ENCODE measurements around the gene FAM83C. TPM values are rescaled to one million over a fixed set of nuclear protein-coding genes. Genes with fewer than 3 reads are reported as not detected.

Gene FAM83C
- total RNA-seq, 1 experiment from 2014 or later, result not detected

DNA sequence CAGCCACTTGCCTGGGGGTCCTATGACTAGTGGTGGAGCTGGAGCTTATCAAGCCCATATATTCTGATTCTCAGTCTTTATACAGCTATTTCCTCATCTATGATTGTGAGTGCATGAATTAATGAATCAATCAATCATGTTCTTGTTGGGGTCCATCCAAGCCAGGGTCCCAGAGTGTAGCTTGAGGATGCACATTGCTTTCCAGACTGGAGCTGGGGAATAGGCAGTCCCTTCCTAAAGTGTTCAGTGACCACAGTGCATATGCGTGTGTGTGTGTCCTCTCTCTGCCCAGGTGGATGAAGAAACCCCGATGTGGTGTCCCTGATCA is 40.6 kb downstream of the FAM83C start:
- no peak overlapping the region for H2AFZ ChIP-seq (ENCODE audit: low read depth, low read length, poor library complexity, severe bottlenecking)
- H3K4me1 ChIP-seq (ENCODE audit: control insufficient read depth in 1 of 2, insufficient read depth in 2 of 2, low read length in 2 of 2), result peaks cover 0 to 3% of the 10 kb centered on the region in 2 experiments; a peak in 1 of 4 replicates
- intact Hi-C loops (cut with micrococcal nuclease), result no loop called here
- no peaks in the 10 kb centered on the region for H3K36me3 ChIP-seq (ENCODE audit: control insufficient read depth in 1 of 2, insufficient read depth in 2 of 2, low read length in 2 of 2)
- CTCF ChIA-PET, result no interaction called here
- H3K9me3 ChIP-seq (ENCODE audit: control insufficient read depth in 1 of 2, insufficient read depth in 1 of 2, low read depth in 1 of 2, low read length in 2 of 2), result no peaks in the 10 kb centered on the region
- BruUV-seq (replicated peaks), result no TSS peak
- POLR2A ChIA-PET, result no interaction called here
- no peak overlapping the region for H3K4me3 ChIP-seq (replicated peaks in 1 of 2; ENCODE audit: low read depth in 1 of 2, low read length in 2 of 2)
- H3K79me2 ChIP-seq (ENCODE audit: insufficient read depth, low read length), result no peaks in the 10 kb centered on the region
- no peaks in the 10 kb centered on the region for H3K9me2 ChIP-seq (ENCODE audit: insufficient read depth)
- TF ChIP-seq CBX3 (IDR thresholded peaks at IDR 0.05; ENCODE audit: low read depth) (no peak), ZFX (IDR thresholded peaks at IDR 0.05) (no peak), CEBPB (IDR thresholded peaks at IDR 0.05; ENCODE audit: low read depth) (no peak), FOSL1 (IDR thresholded peaks at IDR 0.05; ENCODE audit: low read depth) (no peak), JUND (IDR thresholded peaks at IDR 0.05) (no peak), POLR2AphosphoS5 (IDR thresholded peaks at IDR 0.05; ENCODE audit: low read depth, low read length) (no peak), TCF7L2 (IDR thresholded peaks at IDR 0.05; ENCODE audit: borderline replicate concordance, extremely low read depth, insufficient read depth, insufficient read length) (no peak), ELF1 (IDR thresholded peaks at IDR 0.05; ENCODE audit: borderline replicate concordance, low read depth) (no peak), SRF (IDR thresholded peaks at IDR 0.05; ENCODE audit: low read depth) (no peak), POLR2A (IDR thresholded peaks at IDR 0.05; ENCODE audit: borderline replicate concordance, extremely low read depth, insufficient read depth, insufficient read length) (no peak), ZNF274 (IDR thresholded peaks at IDR 0.05; ENCODE audit: low read depth, low read length) (no peak), EZH2phosphoT487 (IDR thresholded peaks at IDR 0.05; ENCODE audit: borderline replicate concordance) (no peak), SP1 (IDR thresholded peaks at IDR 0.05; ENCODE audit: low read depth) (no peak), RAD21 (IDR thresholded peaks at IDR 0.05; ENCODE audit: low read depth) (no peak), EGR1 (IDR thresholded peaks at IDR 0.05; ENCODE audit: low read depth) (no peak), SIN3A (IDR thresholded peaks at IDR 0.05; ENCODE audit: low read depth) (no peak)
- TF ChIP-seq, protein P1, sequence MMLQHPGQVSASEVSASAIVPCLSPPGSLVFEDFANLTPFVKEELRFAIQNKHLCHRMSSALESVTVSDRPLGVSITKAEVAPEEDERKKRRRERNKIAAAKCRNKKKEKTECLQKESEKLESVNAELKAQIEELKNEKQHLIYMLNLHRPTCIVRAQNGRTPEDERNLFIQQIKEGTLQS (IDR thresholded peaks at IDR 0.05), result no peak
- TF ChIP-seq, protein P2, sequence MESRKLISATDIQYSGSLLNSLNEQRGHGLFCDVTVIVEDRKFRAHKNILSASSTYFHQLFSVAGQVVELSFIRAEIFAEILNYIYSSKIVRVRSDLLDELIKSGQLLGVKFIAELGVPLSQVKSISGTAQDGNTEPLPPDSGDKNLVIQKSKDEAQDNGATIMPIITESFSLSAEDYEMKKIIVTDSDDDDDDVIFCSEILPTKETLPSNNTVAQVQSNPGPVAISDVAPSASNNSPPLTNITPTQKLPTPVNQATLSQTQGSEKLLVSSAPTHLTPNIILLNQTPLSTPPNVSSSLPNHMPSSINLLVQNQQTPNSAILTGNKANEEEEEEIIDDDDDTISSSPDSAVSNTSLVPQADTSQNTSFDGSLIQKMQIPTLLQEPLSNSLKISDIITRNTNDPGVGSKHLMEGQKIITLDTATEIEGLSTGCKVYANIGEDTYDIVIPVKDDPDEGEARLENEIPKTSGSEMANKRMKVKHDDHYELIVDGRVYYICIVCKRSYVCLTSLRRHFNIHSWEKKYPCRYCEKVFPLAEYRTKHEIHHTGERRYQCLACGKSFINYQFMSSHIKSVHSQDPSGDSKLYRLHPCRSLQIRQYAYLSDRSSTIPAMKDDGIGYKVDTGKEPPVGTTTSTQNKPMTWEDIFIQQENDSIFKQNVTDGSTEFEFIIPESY (IDR thresholded peaks at IDR 0.05; ENCODE audit: extremely low read depth, insufficient replicate concordance, low read length), result no peak
- TF ChIP-seq, protein P3, sequence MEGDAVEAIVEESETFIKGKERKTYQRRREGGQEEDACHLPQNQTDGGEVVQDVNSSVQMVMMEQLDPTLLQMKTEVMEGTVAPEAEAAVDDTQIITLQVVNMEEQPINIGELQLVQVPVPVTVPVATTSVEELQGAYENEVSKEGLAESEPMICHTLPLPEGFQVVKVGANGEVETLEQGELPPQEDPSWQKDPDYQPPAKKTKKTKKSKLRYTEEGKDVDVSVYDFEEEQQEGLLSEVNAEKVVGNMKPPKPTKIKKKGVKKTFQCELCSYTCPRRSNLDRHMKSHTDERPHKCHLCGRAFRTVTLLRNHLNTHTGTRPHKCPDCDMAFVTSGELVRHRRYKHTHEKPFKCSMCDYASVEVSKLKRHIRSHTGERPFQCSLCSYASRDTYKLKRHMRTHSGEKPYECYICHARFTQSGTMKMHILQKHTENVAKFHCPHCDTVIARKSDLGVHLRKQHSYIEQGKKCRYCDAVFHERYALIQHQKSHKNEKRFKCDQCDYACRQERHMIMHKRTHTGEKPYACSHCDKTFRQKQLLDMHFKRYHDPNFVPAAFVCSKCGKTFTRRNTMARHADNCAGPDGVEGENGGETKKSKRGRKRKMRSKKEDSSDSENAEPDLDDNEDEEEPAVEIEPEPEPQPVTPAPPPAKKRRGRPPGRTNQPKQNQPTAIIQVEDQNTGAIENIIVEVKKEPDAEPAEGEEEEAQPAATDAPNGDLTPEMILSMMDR (IDR thresholded peaks at IDR 0.05 in 2 of 3, conservative IDR thresholded peaks at IDR 0.05 in 1 of 3; ENCODE audit: borderline replicate concordance in 1 of 3, insufficient read depth in 1 of 3, low read depth in 2 of 3, low read length in 2 of 3), result no peak
- TF ChIP-seq, protein P4, sequence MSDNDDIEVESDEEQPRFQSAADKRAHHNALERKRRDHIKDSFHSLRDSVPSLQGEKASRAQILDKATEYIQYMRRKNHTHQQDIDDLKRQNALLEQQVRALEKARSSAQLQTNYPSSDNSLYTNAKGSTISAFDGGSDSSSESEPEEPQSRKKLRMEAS (IDR thresholded peaks at IDR 0.05), result no peak
- no peaks in the 10 kb centered on the region for H4K20me1 ChIP-seq (ENCODE audit: insufficient read depth)
- RAD21 ChIA-PET (ENCODE audit: low non-redundant PET in 1 of 2, low total read pairs in 2 of 2, uncharacterized antibody in 2 of 2, unreplicated experiment in 2 of 2), result interaction anchor here in 1 of 2 experiments (0.6 kb wide), 1 partner anchor 278 kb away, joined by 3 read pairs; no protein-coding TSS in a partner anchor
- no peak for ATAC-seq
- H3K27me3 ChIP-seq (ENCODE audit: insufficient read depth, low read length), result no peaks in the 10 kb centered on the region
- no peak overlapping the region for H3K9ac ChIP-seq (ENCODE audit: low read length)
- no peak for DNase-seq (ENCODE audit: low read depth, low spot score)
- H3K4me2 ChIP-seq (ENCODE audit: low read length), result no peak overlapping the region
- no peak overlapping the region for H3K27ac ChIP-seq (ENCODE audit: low read depth, low read length)
